B cell (primary cell): ENCODE measurements around the gene KATNBL1. TPM values are rescaled to one million over a fixed set of nuclear protein-coding genes. Genes with fewer than 3 reads are reported as not detected.

Source experiments
- ATAC-seq: fragments of 200-7000 bp; cut with Tn5 transposase; one replicate; pipeline ENCODE4 v1.10.0; 2021; ENCODE audit warnings: low read depth, mild to moderate bottlenecking, moderate number of reproducible peaks, moderate library complexity
- CTCF ChIA-PET: fragments of 350-600 bp; sonication (Branson Sonifier 250); formaldehyde crosslinking; loops from one replicate; lab custom pipeline; 2021; ENCODE audit warnings: antibody characterized with exemption, inconsistent platforms; lab: Charles Lee
- POLR2A ChIA-PET: fragments of 350-600 bp; sonication (Branson Sonifier 250); formaldehyde crosslinking; loops from one replicate; lab custom pipeline; 2021; ENCODE audit warnings: antibody characterized with exemption; lab: Charles Lee
- DNase-seq: peaks from one replicate; pipeline ENCODE4 v3.0.0; 2013
- H2AFZ ChIP-seq: 2 replicates; pipeline ENCODE4 v1.6.1; 2012; ENCODE audit warnings: mild to moderate bottlenecking, low read depth, low read length; ENCODE audit not compliant: insufficient read depth, poor library complexity, severe bottlenecking
- H3K27ac ChIP-seq, 2 donors: 1 replicate in 1 of 2; 2 replicates in 1 of 2; pipeline ENCODE4 v1.5.1; 2012 to 2013; ENCODE audit warnings: low read length in 2 of 2, mild to moderate bottlenecking in 2 of 2, moderate library complexity in 1 of 2
- H3K27me3 ChIP-seq, 4 experiments: fragments of 200-600 bp in 1 of 4; sonication (generic) in 1 of 4; replicated peaks in 1 of 4; 1 replicate in 2 of 4; 2 replicates in 2 of 4; pipeline versions ENCODE4 v1.6.1 to v1.7.0; 2013 to 2016; ENCODE audit warnings: low read length in 3 of 4, mild to moderate bottlenecking in 2 of 4, mixed read lengths in 1 of 4, moderate library complexity in 1 of 4; ENCODE audit not compliant: insufficient read depth in 4 of 4, control insufficient read depth in 3 of 4; ENCODE audit errors: control extremely low read depth in 1 of 4
- H3K36me3 ChIP-seq, 2 experiments: replicated peaks in 1 of 2; 1 replicate in 1 of 2; 2 replicates in 1 of 2; pipeline versions ENCODE4 v1.6.1 to v1.7.1; 2013; ENCODE audit warnings: low read length in 1 of 2; ENCODE audit not compliant: insufficient read depth in 2 of 2, control insufficient read depth in 1 of 2; ENCODE audit errors: control extremely low read depth in 1 of 2, extremely low read depth in 1 of 2
- H3K4me1 ChIP-seq, 2 donors: fragments of 200-600 bp in 1 of 2; sonication (generic) in 1 of 2; 1 replicate in 1 of 2; 2 replicates in 1 of 2; pipeline versions ENCODE4 v1.5.1 to v1.6.1; 2013 to 2017; ENCODE audit warnings: low read length in 2 of 2; ENCODE audit not compliant: control insufficient read depth in 2 of 2, insufficient read depth in 2 of 2
- H3K4me2 ChIP-seq: replicated peaks from 2 replicates; pipeline ENCODE3; 2012; ENCODE audit warnings: mild to moderate bottlenecking, low read depth, low read length; ENCODE audit not compliant: poor library complexity, severe bottlenecking
- H3K4me3 ChIP-seq, 5 experiments: fragments of 200-600 bp in 1 of 5; sonication (generic) in 1 of 5; 1 replicate in 3 of 5; 2 replicates in 2 of 5; pipeline versions ENCODE4 v1.5.1 to v1.7.0; 2011 to 2016; ENCODE audit warnings: low read length in 4 of 5, mild to moderate bottlenecking in 4 of 5, low read depth in 2 of 5, control low read depth in 1 of 5, moderate library complexity in 1 of 5; ENCODE audit not compliant: insufficient read depth in 1 of 5; ENCODE audit errors: control extremely low read depth in 1 of 5, extremely low read depth in 1 of 5
- H3K79me2 ChIP-seq: fragments of 200-600 bp; sonication (generic); one replicate; pipeline ENCODE4 v1.6.0; 2016; ENCODE audit warnings: low read length; ENCODE audit not compliant: control insufficient read depth, insufficient read depth
- H3K9ac ChIP-seq: fragments of 200-600 bp; sonication (generic); 2 replicates; pipeline ENCODE4 v1.6.1; 2017; ENCODE audit warnings: mild to moderate bottlenecking, low read length, moderate library complexity
- H3K9me3 ChIP-seq, 3 donors: one replicate each; pipeline versions ENCODE4 v1.6.1 to v1.7.1; 2013; ENCODE audit warnings: low read length in 2 of 3; ENCODE audit not compliant: control insufficient read depth in 2 of 3, insufficient read depth in 1 of 3; ENCODE audit errors: control extremely low read depth in 1 of 3
- H4K20me1 ChIP-seq: 2 replicates; pipeline ENCODE4 v1.6.0; 2012; ENCODE audit warnings: mild to moderate bottlenecking, low read length; ENCODE audit not compliant: insufficient read depth, control insufficient read depth, poor library complexity, severe bottlenecking
- H3K27ac Mint-ChIP-seq: one replicate; pipeline ENCODE4 v1.8.0; 2021; ENCODE audit warnings: mixed read lengths
- H3K27me3 Mint-ChIP-seq: one replicate; pipeline ENCODE4 v1.8.0; 2021; ENCODE audit warnings: mixed read lengths
- H3K4me1 Mint-ChIP-seq: one replicate; pipeline ENCODE4 v1.8.0; 2021; ENCODE audit warnings: mixed read lengths
- H3K4me3 Mint-ChIP-seq: one replicate; pipeline ENCODE4 v1.8.0; 2021; ENCODE audit warnings: mixed read lengths
- H3K9me3 Mint-ChIP-seq: one replicate; pipeline ENCODE4 v1.8.0; 2022; ENCODE audit warnings: mixed read lengths; ENCODE audit not compliant: insufficient read depth
- EZH2 ChIP-seq: IDR thresholded peaks from 2 replicates; pipeline ENCODE4 v1.6.1; 2012; ENCODE audit warnings: borderline replicate concordance, low read depth, mild to moderate bottlenecking, moderate library complexity, low read length; ENCODE audit not compliant: insufficient read depth, poor library complexity, severe bottlenecking
- WGBS: methylation state at CpG from one replicate; pipeline ENCODE4 v1.1.5; 2013; ENCODE audit warnings: missing lambda C conversion rate; ENCODE audit not compliant: insufficient coverage; 5-methylcytosine and 5-hydroxymethylcytosine counted together
- intact Hi-C: fragments of 100-400 bp; cut with micrococcal nuclease; formaldehyde crosslinking; loops from one replicate; pipeline ENCODE4 v1.10.0; 2022
- polyA plus RNA-seq: library from polyadenylated mRNA; depleted of rRNA; stranded (reverse); fragments of >200 nt; gene quantifications from 2 replicates; pipeline ENCODE4 v1.2.3, GENCODE V29; 2012
- total RNA-seq, 2 donors: library from RNA; stranded (reverse); fragments of 120-200 nt in 1 of 2; gene quantifications; 1 replicate in 1 of 2; 2 replicates in 1 of 2; pipeline versions ENCODE4 v1.2.3 to v1.2.4, GENCODE V29; 2013 to 2022
- TF ChIP-seq, protein P1 (sequence below): fragments of 200-600 bp; IDR thresholded peaks from one replicate; pipeline ENCODE4 v1.8.0; 2022; ENCODE audit warnings: antibody characterized with exemption, mild to moderate bottlenecking

The KATNBL1 gene
- total and polyA plus RNA-seq, 2 donors (not counting 1 experiment from before 2014, with no cell fraction given), result 22.1 to 54.8 TPM

DNA sequence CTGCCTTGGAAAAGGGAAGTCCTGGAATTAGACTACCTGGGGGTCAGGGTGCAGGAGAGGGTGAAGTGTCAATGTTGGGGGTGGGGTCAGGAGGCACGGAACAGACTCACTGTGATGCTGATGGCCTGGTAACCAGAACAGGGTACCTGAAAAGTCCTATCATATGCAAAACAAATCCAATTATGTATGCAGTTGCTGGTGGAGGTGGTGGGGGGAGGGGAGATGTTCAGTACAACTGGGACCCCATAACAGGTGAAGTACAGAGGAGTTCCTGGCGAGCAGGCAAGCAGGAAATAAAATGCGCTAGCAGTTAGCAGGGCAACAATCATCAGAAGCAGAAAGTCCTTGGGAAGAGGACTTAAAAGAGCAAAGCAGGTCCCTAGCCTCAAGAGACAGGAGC, 4.2 kb upstream of the KATNBL1 start:
- Histone ChIP-seq H3K4me2 (no peak overlapping the region), H3K27me3 (peaks cover 0 to 4% (median 0%) of the 10 kb centered on the region in 4 experiments), H3K9me3 (no peaks in the 10 kb centered on the region), H3K36me3 (no peaks in the 10 kb centered on the region), H3K4me3 (no peak overlapping the region), H2AFZ (no peak overlapping the region), H3K27ac (no peak overlapping the region), H3K4me1 (peaks cover 2 to 4% of the 10 kb centered on the region in 2 donors), H4K20me1 (no peaks in the 10 kb centered on the region), H3K79me2 (peaks cover 4% of the 10 kb centered on the region), H3K9ac (no peak overlapping the region)
- POLR2A ChIA-PET, result no interaction called here
- ATAC-seq (no peak), DNase-seq (no peak)
- CTCF ChIA-PET, result interaction anchor here (1.2 kb wide), 1 partner anchor 8 kb away, joined by 3 read pairs; no protein-coding TSS in a partner anchor
- no peak overlapping the region for H3K4me3 Mint-ChIP-seq
- intact Hi-C loops, result no loop called here
- H3K9me3 Mint-ChIP-seq, result no peaks in the 10 kb centered on the region
- WGBS, result 89% methylated on average over 2 of the region's 3 CpGs
- H3K4me1 Mint-ChIP-seq, result peaks cover 4% of the 10 kb centered on the region
- TF ChIP-seq EZH2, result no peak
- TF ChIP-seq, protein P1, sequence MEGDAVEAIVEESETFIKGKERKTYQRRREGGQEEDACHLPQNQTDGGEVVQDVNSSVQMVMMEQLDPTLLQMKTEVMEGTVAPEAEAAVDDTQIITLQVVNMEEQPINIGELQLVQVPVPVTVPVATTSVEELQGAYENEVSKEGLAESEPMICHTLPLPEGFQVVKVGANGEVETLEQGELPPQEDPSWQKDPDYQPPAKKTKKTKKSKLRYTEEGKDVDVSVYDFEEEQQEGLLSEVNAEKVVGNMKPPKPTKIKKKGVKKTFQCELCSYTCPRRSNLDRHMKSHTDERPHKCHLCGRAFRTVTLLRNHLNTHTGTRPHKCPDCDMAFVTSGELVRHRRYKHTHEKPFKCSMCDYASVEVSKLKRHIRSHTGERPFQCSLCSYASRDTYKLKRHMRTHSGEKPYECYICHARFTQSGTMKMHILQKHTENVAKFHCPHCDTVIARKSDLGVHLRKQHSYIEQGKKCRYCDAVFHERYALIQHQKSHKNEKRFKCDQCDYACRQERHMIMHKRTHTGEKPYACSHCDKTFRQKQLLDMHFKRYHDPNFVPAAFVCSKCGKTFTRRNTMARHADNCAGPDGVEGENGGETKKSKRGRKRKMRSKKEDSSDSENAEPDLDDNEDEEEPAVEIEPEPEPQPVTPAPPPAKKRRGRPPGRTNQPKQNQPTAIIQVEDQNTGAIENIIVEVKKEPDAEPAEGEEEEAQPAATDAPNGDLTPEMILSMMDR, result no peak
- H3K27ac Mint-ChIP-seq, result no peak overlapping the region
- no peaks in the 10 kb centered on the region for H3K27me3 Mint-ChIP-seq

DNA sequence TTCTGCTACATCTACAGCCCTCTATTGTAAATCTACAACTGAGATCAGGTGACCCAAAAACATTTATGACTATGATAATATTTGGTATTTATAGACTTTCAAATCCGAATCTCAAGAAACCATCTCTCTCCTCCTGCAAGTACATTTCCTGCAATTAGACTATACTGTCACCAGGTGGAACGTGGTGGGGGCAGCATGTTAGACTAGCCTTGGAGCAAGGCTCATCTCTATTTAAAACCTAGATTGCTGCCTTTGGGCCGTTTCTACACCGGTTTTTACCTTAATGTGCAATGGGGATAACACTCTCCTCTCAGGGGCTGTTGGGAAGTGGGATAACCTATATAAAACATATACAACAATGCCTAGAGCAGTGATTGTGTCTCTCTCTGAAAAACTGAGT, 3.8 kb upstream of the KATNBL1 start:
- Histone ChIP-seq H3K4me1 (peaks cover 7 to 8% of the 10 kb centered on the region in 2 donors), H3K4me3 (no peak overlapping the region), H3K9ac (no peak overlapping the region), H3K9me3 (no peaks in the 10 kb centered on the region), H3K36me3 (no peaks in the 10 kb centered on the region), H3K79me2 (peaks cover 8% of the 10 kb centered on the region), H3K27ac (no peak overlapping the region), H2AFZ (no peak overlapping the region), H3K27me3 (peaks cover 0 to 4% (median 0%) of the 10 kb centered on the region in 4 experiments), H4K20me1 (peaks cover 4% of the 10 kb centered on the region), H3K4me2 (no peak overlapping the region)
- Mint-ChIP-seq H3K27ac (peak overlapping the region; percentile 15), H3K27me3 (no peaks in the 10 kb centered on the region), H3K4me3 (no peak overlapping the region), H3K9me3 (no peaks in the 10 kb centered on the region), H3K4me1 (peaks cover 7% of the 10 kb centered on the region)
- no peak for ATAC-seq
- WGBS, result no CpG with 5 or more reads among the region's 4 CpGs
- POLR2A ChIA-PET, result no interaction called here
- intact Hi-C loops, result no loop called here
- DNase-seq, result no peak
- CTCF ChIA-PET, result interaction anchor here (1.1 to 3.1 kb wide), 4 partner anchors 8 to 151 kb away, joined by 3 to 17 read pairs (median 3); no protein-coding TSS in a partner anchor
- TF ChIP-seq, protein P1, result no peak
- TF ChIP-seq EZH2, result no peak
